ENCODE measurements around the gene MAPK8IP3. TPM values are rescaled to one million over a fixed set of nuclear protein-coding genes. Genes with fewer than 3 reads are reported as not detected.
"Not testable (repeated sequence)": the region's sequence is repeated elsewhere in the genome, so short reads cannot be mapped to it uniquely, and the experiment has no call there.

MAPK8IP3 gene
- polyA plus RNA-seq, 1 donor = 68.6 TPM

DNA sequence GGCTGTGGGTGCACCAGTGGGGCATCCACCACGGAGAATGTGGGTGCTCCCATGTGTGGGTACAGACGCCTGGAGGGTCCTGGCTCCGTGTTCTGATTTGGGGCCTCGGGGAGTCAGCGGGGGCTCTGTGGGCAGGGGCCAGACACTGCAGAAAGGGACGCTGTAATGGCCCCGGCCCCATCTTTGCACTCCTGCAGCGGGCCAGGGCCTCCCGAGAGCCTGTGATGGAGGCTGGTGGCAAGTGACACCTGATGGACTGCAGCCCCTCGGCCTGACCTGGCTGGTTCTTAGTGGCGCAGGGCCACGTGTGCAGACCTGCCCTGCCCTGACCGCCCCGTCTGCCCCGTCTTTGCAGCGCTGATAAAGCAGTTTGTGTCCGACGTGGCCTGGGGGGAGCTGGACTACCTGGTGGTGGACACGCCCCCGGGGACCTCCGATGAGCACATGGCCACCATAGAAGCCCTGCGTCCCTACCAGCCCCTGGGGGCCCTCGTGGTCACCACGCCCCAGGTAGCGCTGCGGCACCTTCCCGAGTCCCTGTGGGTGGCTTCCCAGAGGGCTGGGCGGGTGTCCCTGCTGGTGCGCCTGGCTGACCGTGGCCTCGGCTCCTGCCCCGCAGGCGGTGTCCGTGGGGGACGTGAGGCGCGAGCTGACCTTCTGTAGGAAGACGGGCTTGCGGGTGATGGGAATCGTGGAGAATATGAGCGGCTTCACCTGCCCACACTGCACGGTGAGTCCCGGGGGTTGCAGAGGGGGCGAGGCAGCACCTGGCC lies 81.5 kb downstream of the MAPK8IP3 start:
- DNase-seq = no peak

DNA sequence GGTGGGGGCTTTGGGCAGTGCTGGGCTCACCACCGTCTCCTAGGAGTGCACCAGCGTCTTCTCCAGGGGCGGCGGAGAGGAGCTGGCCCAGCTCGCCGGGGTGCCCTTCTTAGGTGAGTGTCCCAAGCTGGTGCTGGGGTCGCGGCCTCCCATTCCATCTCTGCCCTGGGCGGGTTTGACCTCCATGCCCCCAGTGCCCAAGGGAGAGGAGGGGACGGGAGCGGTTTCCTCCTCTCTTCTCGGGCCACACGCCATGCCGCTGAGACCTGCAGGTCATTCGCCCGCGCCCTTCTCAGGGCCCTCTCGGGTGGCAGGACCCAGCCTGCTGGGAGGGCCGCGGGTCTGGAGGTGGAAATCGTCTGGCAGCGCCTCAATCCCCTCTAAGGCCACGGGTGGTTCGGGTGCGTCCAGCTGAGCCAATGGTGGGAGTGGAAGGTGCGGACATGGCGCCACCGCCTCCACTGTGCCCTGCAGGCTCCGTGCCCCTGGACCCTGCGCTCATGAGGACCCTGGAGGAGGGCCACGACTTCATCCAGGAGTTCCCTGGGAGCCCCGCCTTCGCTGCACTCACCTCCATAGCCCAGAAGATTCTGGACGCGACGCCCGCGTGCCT lies 82.2 kb downstream of the MAPK8IP3 start:
- DNase-seq = no peak

DNA sequence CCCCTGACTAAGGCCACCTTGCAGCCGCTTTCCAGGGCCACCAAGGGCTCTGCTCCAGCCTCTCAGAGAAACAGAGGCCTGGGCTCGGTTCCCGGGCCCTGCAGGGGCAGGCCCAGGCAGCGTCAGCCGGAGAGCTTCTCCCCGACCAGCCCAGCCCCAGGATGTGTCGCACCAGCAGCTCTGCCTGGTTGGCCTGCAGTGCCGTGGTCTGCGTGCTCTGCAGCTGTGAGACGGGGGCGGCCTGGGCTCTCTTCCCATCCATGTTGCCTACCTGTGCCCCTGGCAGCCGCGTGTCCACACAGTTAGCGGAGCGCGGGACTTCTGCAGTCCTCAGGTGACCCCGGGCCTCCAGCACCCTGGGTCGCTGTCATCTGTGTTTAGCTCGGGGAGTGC lies 82.7 kb downstream of the MAPK8IP3 start:
- DNase-seq = no peak

DNA sequence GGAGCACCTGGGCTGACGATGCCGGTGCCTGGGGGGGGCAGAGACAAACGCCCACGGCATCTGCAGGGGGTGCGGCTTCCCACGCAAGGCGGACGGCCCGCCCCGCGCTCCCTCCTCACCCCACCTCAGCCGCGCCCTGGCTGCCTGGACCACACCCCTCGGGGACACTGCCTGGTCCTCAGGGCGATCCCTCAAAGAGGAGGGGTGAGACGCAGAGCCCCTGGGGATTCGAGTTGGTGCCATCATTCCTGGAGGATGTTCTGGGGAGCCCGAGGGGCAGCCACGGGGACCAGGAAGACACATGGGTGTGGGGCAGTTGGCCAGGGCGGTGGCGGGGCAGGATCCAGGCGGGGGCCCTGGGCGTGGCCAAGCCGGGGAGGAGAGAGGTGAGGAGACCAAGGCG lies 83.6 kb downstream of the MAPK8IP3 start:
- DNase-seq = no peak

DNA sequence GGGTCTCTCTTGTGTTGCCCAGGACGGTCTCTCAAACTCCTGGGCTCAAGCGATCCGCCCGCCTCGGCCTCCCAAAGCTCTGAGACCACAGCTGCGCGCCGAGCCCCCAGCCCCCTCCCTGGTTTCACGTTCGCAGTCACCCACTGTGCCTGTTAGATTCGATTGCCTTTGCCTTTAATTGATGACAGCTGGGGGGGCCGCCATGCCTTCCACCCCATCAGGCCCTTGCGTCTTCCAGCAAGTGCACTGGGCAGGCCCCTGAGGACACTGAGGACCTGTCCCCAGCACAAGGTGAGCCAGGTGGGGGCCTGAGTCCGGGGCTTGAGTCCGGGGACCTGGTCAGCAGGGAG lies 84.2 kb downstream of the MAPK8IP3 start:
- no peak for DNase-seq

DNA sequence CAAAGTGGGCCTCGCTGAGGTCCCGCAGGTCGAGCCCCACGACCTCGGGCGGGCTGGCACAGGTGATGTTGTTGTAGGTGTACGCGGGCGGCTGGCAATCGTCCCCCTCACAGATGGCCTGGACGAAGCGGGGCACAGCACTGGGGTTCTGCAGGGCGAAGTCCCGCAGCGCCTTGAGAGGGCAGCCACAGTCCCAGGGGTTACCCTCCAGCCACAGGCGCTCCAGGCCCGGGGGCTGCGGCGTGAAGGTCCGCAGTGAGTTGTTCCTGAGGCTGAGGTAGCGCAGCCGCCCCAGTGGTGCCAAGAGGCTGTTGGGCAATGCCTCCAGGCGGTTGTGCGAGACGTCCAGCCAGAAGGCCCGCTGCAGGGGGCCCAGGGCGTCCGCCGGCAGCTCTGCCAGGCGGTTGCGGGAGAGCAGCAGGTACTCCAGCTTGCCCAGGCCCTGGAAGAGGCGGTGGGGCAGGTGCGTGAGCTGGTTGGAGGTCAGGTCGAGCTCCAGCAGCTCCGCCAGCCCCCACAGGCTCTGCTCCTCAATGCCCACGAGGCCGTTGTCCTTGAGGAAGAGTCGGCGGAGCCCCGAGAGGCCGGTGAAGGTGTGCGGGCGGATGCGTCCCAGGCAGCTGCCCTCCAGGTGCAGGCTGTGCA lies 84.7 kb downstream of the MAPK8IP3 start:
- no peak for DNase-seq

DNA sequence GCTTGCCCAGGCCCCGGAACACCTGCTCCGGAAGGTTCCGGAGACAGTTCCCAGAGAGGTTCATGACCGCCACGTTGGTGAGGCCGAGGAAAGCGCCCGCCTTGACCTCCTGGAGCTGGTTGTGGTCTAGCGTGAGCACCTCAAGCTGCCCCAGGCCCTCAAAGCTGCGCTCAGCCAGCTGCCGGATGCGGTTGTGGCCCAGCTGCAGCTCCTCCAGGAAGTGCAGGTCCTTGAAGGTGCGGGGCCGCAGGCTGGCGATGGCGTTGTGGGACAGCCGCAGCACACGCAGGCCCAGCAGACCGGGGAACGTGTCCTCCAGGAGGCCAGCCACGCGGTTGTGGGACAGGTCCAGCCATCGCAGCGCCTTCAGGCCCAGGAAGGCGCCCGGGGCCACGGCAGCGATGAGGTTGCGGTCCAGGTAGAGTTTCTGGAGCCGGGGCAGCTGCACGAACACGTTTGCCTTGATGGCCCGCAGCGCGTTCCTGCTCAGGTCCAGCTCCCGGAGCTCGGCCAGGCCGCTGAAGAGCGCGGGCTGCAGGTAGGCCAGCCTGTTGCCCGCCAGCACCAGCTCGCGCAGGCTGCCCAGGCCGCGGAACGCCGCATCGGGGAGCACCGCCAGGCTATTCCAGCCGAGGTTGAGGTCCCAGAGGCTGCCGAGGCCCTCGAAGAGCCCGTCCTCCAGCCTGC lies 85.4 kb downstream of the MAPK8IP3 start:
- no peak for DNase-seq

DNA sequence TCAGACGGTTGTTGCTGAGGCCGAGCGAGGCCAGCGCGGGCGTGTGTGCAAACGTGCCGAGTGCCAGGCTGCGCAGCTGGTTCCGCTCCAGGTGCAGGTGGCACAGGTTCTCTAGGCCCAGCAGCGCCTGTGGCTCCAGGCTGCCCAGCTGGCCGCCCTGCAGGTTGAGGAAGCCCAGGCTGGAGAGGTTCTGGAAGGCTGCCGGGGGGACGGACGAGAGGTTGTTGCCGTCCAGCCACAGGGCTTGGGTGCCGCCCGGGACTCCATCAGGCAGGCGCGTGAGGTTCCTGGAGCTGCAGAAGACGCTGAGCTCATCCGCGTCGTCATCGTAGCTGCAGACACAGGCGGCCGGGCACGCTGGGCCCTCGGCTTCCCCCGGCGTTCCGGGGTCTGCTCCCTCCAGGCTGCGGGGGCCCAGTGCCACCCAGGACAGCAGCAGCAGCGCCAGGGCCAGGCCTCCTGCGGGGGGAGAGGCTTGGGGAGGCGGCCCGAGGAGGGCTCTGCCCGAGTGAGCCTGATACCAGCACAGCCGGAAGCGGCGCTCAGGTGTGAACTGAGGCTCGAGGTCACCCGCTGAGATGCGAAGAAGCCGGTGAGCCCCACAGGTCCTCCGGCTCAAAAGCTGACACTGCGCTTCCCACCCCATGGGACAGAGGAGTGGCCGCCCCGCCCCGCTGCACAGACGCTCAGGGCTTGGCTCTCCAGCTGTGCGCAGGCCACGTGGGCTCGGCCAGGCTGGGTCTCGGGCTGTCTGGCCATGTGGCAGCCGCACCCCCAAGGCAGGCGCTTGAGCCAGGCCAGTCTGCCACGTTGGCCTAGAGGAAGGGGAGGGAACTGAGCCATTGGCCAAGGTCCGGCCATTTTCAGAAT lies 86.2 kb downstream of the MAPK8IP3 start:
- DNase-seq = no peak

DNA sequence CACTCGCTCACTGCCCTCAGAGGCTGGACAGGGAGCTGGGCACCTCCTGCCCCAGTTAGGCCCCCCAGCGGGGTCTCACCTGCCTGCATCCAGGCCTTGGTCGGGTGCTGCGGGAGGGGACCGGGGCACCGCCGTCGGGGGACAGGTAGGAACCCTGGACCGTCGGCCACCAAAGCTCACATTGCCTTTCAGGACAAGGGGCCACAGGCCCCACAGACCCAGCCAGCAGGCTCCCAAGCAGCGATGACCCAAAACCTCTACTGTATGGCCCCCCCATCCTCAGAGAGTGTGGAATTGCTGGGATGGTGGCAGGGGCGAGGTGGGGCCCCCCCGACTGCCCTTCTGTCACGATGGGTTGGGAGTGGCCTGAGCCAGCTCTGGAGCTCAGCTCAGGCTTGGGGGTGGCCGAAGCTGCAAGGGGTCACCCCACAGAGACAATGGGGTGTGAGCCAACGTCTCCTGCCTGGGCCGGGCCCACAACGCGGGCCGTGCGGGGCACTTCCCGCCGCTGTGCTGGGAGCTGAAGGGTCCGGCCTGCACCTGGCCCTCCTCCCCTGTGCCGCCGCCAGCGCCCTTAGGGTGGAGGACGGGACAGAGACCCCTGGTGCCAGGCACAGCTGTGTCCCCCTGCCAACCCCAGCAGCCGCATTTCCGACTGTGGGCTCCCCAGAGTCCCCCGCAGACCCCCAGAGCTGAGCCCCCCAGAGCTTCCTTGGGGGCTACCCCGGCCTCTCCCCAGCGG lies 87.0 kb downstream of the MAPK8IP3 start:
- no peak for DNase-seq

DNA sequence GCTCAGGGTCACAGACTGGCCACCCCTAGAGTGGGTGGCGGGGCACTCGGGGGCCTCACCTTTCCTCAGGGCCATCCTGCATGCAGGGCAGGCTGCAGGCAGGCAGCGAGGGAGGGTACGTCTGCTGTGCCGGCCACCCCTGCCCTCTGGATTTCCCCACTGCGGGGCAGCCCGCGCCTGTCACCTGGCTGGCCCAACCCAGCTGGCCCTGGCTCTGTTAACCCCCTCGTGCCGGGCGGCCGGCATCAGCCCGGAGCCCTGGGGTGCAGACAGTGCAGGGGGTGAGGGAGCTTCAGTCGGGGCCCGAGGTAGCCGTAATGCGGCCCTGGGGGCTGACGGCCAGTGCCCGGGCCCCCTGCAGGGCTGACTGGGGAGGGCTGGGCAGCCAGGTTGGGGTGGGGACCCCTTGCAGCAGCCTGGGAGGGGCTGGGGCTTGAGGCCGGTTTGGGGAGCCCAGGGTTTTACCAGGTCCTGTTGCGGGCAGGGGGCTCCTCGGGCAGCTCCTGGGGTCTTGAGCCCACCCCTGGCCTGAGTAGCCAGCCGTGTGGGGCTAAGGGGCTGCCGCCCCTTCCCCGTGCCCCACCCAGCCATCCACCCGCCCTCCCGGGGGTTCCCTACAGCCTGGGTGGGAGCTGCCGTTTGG lies 87.7 kb downstream of the MAPK8IP3 start, which contains the start of gene IGFALS:
Gene IGFALS, minus strand, starts transcription at position 128 of the 643 bp plus-strand sequence. Its CDS starts 53 bp downstream, at position 75.
- no peak for DNase-seq

DNA sequence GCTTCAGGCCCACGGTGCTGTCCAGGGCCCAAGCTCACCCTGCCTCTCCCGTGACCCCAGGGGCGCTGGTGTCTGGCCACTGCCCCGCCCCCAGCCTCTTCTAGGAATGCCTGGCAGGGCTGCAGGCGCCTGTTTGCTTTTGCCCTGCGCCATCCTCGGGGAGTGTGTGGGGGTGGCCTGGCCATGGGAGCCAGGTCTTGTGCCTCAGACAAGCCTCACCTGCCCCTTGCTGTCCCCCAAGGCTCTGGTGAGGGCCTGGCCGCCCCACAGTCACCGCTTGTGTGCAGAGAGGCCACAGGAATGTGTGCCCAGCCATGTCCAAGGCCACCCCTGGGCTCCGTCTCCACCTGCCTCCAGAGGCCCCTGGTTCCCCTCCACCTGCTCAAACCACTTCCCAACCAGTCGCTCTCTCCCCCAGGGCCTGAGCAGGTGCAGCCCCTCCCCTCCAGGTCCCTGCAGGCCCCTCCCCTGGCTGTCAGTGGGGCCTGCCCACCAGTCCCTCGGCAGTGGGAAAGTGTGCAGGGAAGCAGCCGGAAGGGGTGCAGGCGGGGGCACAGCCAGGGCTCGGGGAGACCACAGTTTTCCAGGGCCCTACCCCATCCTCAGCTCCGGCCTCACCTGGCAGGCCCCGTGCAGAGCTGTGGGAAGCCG lies 88.4 kb downstream of the MAPK8IP3 start:
- no peak for DNase-seq

DNA sequence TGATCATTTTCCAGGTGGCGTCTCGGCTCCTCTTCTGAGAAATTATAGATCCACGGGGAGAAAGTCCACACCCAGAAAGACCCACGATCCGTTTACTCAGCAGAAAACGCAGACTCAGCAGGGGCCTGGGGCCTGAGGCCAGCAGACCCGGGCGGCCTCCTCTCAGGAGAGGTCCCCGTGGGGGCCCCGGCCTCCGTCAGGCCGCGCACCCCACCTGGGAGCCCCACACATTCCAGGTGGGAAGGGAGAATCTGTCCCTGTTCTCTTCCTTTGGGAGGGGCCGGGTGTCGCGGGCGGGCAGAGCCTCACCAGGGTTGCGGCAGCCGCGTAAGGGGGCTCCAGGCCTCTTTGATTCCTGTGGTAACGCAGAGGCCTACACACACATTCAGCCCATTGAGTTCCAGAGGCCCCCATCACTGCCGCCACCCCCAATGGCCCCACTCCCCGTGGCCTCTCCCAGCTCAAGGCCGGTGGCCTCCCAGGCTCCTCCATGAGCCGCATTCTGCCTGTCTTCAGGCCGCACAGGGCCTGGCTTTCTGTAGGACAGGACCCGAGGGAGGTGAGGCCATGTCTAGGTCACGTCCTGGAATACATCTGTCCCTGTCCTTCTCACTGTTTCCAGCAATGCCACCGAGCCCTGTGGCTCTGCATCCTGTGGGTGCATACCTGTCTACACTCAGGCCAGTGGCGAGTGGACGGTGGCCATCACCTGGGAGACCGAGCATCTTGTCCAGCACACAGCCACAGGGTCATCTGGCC lies 89.1 kb downstream of the MAPK8IP3 start:
- no peak for DNase-seq

DNA sequence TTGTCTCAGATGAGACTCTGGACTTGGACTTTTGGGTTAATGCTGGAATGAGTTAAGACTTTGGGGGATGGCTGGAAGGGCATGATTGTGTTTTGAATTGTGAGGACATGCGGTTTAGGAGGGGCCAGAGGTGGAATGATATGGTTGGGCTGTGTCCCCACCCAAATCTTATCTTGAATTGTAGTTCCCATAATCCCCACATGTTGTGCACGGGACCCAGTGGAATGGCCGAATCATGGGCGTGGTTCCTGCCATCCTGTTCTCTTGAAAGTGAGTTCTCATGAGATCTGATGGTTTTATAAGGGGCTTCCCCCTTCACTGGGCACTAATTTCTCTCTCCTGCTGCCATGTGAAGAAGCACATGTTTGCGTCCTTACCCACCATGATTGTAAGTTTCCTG lies 93.3 kb downstream of the MAPK8IP3 start:
- DNase-seq = not testable (repeated sequence)

DNA sequence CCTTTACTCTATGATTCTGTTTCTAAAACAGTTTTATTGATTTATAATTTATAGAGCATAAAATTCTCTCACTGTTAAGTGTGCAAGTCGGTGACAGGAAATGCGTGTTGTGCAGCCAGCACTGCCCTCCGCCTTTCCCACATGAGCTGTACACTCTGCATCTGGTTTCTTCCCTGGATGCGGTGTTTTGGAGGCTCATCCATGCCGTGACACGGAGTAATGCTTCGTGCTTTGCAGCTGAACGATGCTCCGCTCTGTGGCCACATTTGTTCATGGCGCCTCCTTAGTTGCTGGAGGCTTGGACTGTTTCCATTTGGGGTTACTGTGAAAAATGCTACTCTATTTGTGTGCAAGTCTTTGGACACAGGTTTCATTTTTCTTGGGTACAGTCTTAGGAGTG lies 94.7 kb downstream of the MAPK8IP3 start:
- DNase-seq = no peak

DNA sequence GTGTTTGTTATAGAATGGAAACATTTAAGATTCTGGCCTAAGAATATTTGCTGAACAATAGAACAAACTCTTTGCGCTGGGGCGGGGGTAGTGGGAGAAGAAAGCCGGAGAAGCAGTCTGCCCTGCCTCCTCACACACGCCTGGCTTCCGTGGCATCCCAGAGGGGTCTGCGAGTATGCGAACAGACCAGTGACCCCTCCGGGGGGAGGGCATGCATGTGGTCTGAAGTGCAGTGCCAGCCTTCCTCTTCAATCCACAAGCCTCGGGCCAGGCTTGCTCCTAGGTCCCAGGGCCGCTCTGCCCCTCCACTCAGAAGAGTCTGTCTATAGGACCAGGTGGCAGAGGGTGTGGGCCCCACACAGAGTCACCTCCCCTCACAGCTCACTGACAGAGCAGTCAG lies 101.6 kb downstream of the MAPK8IP3 start:
- no peak for DNase-seq

DNA sequence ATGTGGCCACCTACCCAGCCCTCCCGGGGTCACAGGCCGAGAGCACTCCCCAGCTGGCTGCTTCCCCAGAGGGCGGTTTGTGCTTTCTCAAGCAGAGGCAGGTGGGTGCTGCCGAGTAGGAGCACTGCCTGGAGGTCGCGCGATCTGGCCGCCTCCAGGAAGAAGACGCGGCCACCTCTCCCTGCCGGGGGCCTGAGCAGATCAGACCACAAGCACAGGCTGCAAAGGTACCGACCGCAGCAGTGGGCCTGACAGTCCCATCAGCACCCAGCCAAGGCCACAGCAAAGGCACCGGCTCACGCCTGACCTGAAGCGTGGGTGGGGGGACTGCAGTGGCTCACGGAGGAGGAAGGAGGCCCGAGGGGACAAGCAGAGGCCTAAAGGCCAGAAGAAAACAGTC lies 102.7 kb downstream of the MAPK8IP3 start:
- DNase-seq = no peak

DNA sequence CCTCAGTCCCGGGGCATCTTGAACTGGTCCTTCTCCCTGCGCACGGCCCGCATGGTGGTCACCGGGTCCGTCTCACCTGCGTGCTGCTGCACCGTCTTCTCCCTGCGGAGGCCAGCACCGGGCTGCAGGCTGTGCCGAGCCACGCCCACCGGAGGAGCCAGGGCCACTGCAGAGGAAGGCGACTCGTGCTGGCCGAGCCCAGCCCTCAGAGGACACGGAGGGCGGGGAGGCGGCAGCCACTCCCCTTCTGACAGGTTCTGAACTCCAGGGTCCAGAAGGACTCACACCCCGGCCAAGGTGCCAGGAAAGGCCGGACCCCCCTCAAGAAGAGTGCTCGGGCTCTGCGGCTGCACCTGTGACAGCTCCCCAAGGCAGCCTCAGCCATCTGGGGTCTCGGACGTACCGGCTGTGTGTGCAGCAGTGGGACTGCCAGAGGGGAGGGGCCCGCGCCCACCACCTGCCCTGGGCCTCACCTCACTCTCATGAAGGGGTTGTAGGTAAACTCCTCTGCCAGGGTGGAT lies 103.3 kb downstream of the MAPK8IP3 start:
- no peak for DNase-seq

DNA sequence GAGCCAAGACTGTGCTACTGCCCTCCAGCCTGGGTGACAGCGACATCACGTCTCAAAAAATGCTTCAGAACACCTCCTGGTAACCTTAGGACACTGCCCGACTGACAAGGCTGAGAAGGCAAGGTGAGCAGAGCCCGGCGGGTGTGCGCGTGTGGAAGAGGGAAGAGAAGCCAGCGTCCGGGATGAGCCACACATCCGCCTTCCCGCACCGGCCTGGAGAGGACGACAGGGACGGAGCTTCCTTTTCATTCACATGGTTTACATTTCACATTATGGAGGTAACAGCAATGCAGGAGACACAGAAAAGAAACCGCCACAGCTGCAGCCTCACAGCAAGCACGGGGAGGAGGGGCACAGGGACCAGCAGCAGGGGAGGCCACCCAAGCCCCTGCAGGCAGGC lies 104.1 kb downstream of the MAPK8IP3 start:
- no peak for DNase-seq

DNA sequence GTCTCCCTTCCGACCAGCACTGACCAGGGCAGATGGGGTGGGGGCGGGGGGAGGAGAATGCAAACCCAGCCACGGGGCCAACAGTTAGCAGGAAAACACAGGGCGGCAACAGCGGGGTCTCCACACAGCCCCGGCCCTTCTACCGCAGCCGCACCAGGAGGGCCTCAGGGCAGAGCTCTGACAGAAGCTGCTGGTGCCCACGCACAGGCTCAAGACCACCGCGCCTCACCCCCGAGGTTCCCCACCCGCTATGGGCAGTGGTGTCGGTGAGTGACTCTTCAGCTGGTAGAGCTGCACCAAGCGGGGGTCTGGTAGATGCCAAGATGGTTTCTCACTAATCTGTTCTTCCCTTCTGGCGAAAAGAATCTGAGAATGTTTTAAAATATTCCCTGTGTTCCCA lies 104.5 kb downstream of the MAPK8IP3 start:
- DNase-seq = no peak

Data from left kidney (tissue), 2 donors.